Measurements from ENCODE around the gene CAPN12. TPM values are rescaled to one million over a fixed set of nuclear protein-coding genes. Genes with fewer than 3 reads are reported as not detected.

CAPN12 gene
- total RNA-seq, 4 donors from 2014 or later, result 8.0 to 31.3 (median 15.7) TPM

DNA sequence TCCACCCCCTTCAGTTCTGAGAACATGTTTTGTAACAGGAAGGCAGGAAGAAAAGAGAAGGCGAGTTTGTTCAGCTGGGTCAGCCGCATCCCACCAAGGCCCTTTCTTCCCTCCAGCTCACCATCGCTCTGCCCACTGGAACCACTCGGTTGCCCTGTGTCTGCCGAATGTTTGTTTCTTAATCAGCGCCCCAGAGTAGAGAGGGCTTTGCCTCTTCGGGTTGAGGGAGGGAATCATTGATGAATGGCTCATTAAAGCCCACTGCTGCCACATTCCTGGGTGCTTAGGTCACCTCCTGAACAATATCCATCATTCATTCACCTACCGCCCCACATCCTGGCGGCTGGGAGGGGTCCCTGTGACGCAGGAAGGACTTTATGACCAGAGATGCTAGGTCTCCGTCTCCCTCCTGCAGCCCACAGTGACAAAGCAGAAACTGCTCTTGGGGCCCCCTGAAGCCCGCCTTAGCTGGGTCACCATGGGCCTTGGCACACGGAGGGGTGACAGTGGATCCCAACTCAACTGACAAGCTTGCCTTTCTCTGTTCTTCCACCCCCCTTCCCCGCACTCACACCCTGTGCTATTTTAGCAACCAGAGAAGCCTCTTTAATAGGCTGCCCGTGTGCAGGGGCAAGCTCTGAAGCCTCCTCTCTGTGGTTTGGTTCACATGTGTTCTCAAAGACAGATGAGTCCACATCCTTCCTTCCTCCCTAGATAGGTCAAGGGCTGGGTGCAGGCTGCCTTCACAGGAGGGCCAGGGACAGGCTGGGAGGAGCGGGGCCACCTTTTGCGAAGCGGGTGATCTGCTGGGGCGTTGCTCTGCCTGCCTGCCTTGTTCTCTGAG, 50.7 kb downstream of the CAPN12 start:
- peaks cover 97% of the 10 kb centered on the region for H3K4me1 ChIP-seq
- H3K27me3 ChIP-seq, result no peaks in the 10 kb centered on the region
- H3K27ac ChIP-seq, result peak overlapping the region; percentile 77
- TF ChIP-seq EP300 (IDR thresholded peaks at IDR 0.05) (no peak), POLR2A (IDR thresholded peaks at IDR 0.05) (no peak), POLR2AphosphoS5 (IDR thresholded peaks at IDR 0.05) (no peak)
- H3K9me3 ChIP-seq, result no peaks in the 10 kb centered on the region
- WGBS, result 57% methylated on average over 16 of the region's 19 CpGs
- no peak overlapping the region for H3K4me3 ChIP-seq
- DNase-seq (ENCODE audit: low spot score in 2 of 2), result peak in 1 of 2 donors; percentile 65
- no peaks in the 10 kb centered on the region for H3K36me3 ChIP-seq

- WGBS, result 67% methylated on average over 24 of the region's 25 CpGs
- peak in 1 of 2 donors; percentile 56 for DNase-seq (ENCODE audit: low spot score in 2 of 2)
These were observed 51.6 kb downstream of the CAPN12 start for GRCh38 chr19:38692458-38693379.

GRCh38 chr19:38691938-38692457, 52.3 kb downstream of the CAPN12 start:
- 55% methylated on average over 15 of the region's 15 CpGs for WGBS
- peaks cover 97% of the 10 kb centered on the region for H3K4me1 ChIP-seq
- TF ChIP-seq, protein P1, sequence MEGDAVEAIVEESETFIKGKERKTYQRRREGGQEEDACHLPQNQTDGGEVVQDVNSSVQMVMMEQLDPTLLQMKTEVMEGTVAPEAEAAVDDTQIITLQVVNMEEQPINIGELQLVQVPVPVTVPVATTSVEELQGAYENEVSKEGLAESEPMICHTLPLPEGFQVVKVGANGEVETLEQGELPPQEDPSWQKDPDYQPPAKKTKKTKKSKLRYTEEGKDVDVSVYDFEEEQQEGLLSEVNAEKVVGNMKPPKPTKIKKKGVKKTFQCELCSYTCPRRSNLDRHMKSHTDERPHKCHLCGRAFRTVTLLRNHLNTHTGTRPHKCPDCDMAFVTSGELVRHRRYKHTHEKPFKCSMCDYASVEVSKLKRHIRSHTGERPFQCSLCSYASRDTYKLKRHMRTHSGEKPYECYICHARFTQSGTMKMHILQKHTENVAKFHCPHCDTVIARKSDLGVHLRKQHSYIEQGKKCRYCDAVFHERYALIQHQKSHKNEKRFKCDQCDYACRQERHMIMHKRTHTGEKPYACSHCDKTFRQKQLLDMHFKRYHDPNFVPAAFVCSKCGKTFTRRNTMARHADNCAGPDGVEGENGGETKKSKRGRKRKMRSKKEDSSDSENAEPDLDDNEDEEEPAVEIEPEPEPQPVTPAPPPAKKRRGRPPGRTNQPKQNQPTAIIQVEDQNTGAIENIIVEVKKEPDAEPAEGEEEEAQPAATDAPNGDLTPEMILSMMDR (IDR thresholded peaks at IDR 0.05), result no peak
- TF ChIP-seq POLR2AphosphoS5 (IDR thresholded peaks at IDR 0.05) (peak in 2 of 3 donors; percentile 28 to 72), EP300 (IDR thresholded peaks at IDR 0.05) (peak; percentile 75)
- H3K9me3 ChIP-seq, result no peaks in the 10 kb centered on the region
- no peaks in the 10 kb centered on the region for H3K27me3 ChIP-seq
- H3K27ac ChIP-seq, result peak overlapping the region; percentile 77
- H3K36me3 ChIP-seq, result no peaks in the 10 kb centered on the region
- DNase-seq (ENCODE audit: low spot score in 2 of 2), result no peak
- no peak overlapping the region for H3K4me3 ChIP-seq

More at GRCh38 chr19:38692458-38693379, 51.6 kb downstream of the CAPN12 start:
- TF ChIP-seq POLR2AphosphoS5 (IDR thresholded peaks at IDR 0.05) (no peak), POLR2A (IDR thresholded peaks at IDR 0.05) (no peak), EP300 (IDR thresholded peaks at IDR 0.05) (no peak)
- TF ChIP-seq, protein P1 (IDR thresholded peaks at IDR 0.05), result no peak
- Histone ChIP-seq H3K36me3 (no peaks in the 10 kb centered on the region), H3K27me3 (no peaks in the 10 kb centered on the region), H3K4me1 (peaks cover 97% of the 10 kb centered on the region), H3K9me3 (no peaks in the 10 kb centered on the region), H3K27ac (peak overlapping the region; percentile 77), H3K4me3 (no peak overlapping the region)

DNA sequence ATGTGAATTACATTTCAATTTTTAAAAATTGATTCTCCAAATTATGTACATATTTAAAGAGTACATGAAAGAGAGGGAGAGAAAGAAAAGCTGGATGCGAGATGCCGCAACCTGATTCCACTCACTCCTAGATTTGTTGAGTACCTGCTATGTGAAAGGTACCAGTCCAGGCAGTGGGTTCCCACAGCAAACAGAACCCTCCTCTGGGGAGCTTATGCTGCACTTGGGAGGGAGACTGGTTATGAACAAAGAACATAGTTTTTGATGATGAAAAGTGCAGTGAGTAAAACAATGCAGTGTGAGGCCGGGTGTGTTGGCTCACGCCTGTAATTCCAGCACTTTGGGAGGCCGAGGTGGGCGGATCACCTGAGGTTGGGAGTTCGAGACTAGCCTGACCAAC, 53.4 kb downstream of the CAPN12 start:
- Histone ChIP-seq H3K4me3 (no peak overlapping the region), H3K27me3 (no peaks in the 10 kb centered on the region), H3K36me3 (no peaks in the 10 kb centered on the region), H3K4me1 (peaks cover 97% of the 10 kb centered on the region), H3K27ac (peak overlapping the region; percentile 77), H3K9me3 (no peaks in the 10 kb centered on the region)
- 74% methylated on average over 7 of the region's 7 CpGs for WGBS
- TF ChIP-seq, protein P1 (IDR thresholded peaks at IDR 0.05), result no peak
- no peak for TF ChIP-seq POLR2AphosphoS5 (IDR thresholded peaks at IDR 0.05)
- no peak for TF ChIP-seq EP300 (IDR thresholded peaks at IDR 0.05)
- TF ChIP-seq POLR2A (IDR thresholded peaks at IDR 0.05), result no peak
- no peak for DNase-seq (ENCODE audit: low spot score in 2 of 2)

GRCh38 chr19:38690146-38690545, 54.1 kb downstream of the CAPN12 start:
- Histone ChIP-seq H3K27me3 (no peaks in the 10 kb centered on the region), H3K9me3 (no peaks in the 10 kb centered on the region), H3K36me3 (no peaks in the 10 kb centered on the region), H3K4me1 (peaks cover 97% of the 10 kb centered on the region), H3K27ac (peak overlapping the region; percentile 77), H3K4me3 (no peak overlapping the region)
- WGBS, result 91% methylated on average over 14 of the region's 14 CpGs
- TF ChIP-seq EP300 (IDR thresholded peaks at IDR 0.05), result no peak
- TF ChIP-seq, protein P1 (IDR thresholded peaks at IDR 0.05), result no peak
- no peak for TF ChIP-seq POLR2AphosphoS5 (IDR thresholded peaks at IDR 0.05)
- TF ChIP-seq POLR2A (IDR thresholded peaks at IDR 0.05), result no peak
- no peak for DNase-seq (ENCODE audit: low spot score in 2 of 2)
